GM23338 (cell line): ENCODE measurements around the gene BMS1. TPM values are rescaled to one million over a fixed set of nuclear protein-coding genes. Genes with fewer than 3 reads are reported as not detected.
"Not testable (repeated sequence)": the region's sequence is repeated elsewhere in the genome, so short reads cannot be mapped to it uniquely, and the experiment has no call there.

ENCODE experiments used
- ATAC-seq: fragments of 200-7000 bp; cut with Tn5 transposase; 3 replicates; pipeline ENCODE4 v1.9.1; 2020
- DNase-seq: peaks from one replicate; pipeline ENCODE4 v3.0.0-alpha.2; 2015; ENCODE audit warnings: low spot score
- H2AFZ ChIP-seq: fragments of 200-600 bp; sonication (generic); 2 replicates; pipeline ENCODE4 v1.8.0; 2016; ENCODE audit warnings: antibody characterized with exemption, mild to moderate bottlenecking, moderate library complexity
- H3F3A ChIP-seq: fragments of 200-600 bp; sonication (generic); replicated peaks from 2 replicates; pipeline ENCODE4 v1.8.0; 2017; ENCODE audit warnings: antibody characterized with exemption, mixed run types, low read depth
- H3K27ac ChIP-seq: fragments of 200-600 bp; sonication (generic); 2 replicates; pipeline ENCODE4 v1.6.1; 2016; ENCODE audit warnings: low read depth
- H3K27me3 ChIP-seq: fragments of 200-600 bp; sonication (generic); 2 replicates; pipeline ENCODE4 v1.8.0; 2016; ENCODE audit warnings: mild to moderate bottlenecking, mixed run types, moderate library complexity; ENCODE audit not compliant: insufficient read depth
- H3K36me3 ChIP-seq: fragments of 200-600 bp; sonication (generic); 2 replicates; pipeline ENCODE4 v1.8.0; 2016; ENCODE audit warnings: mild to moderate bottlenecking; ENCODE audit not compliant: insufficient read depth
- H3K4me1 ChIP-seq: fragments of 200-600 bp; sonication (generic); 2 replicates; pipeline ENCODE4 v1.8.0; 2016; ENCODE audit warnings: mild to moderate bottlenecking, moderate library complexity; ENCODE audit not compliant: insufficient read depth
- H3K4me2 ChIP-seq: fragments of 200-600 bp; sonication (generic); 2 replicates; pipeline ENCODE4 v1.7.1; 2017; ENCODE audit warnings: mixed run types
- H3K4me3 ChIP-seq: fragments of 200-600 bp; sonication (generic); 2 replicates; pipeline ENCODE4 v1.6.1; 2016; ENCODE audit warnings: mixed run types
- H3K79me2 ChIP-seq: fragments of 200-600 bp; sonication (generic); replicated peaks from 2 replicates; pipeline ENCODE4 v1.8.0; 2017; ENCODE audit warnings: mild to moderate bottlenecking; ENCODE audit not compliant: insufficient read depth
- H3K9me2 ChIP-seq: fragments of 200-600 bp; sonication (generic); 2 replicates; pipeline ENCODE4 v1.8.0; 2017; ENCODE audit not compliant: insufficient read depth
- H4K20me1 ChIP-seq: fragments of 200-600 bp; sonication (generic); replicated peaks from 2 replicates; pipeline ENCODE4 v1.8.0; 2017; ENCODE audit warnings: mild to moderate bottlenecking; ENCODE audit not compliant: insufficient read depth
- H3K27ac Mint-ChIP-seq: 2 replicates; pipeline ENCODE4 v1.8.0; 2020; ENCODE audit warnings: inconsistent platforms, mild to moderate bottlenecking, moderate library complexity, mixed read lengths
- H3K27me3 Mint-ChIP-seq: 3 replicates; pipeline ENCODE4 v1.8.0; 2022; ENCODE audit warnings: low read depth, mild to moderate bottlenecking, moderate library complexity, mixed read lengths, inconsistent platforms; ENCODE audit not compliant: insufficient read depth, poor library complexity
- H3K36me3 Mint-ChIP-seq: 3 replicates; pipeline ENCODE4 v1.8.0; 2021; ENCODE audit warnings: low read depth, mild to moderate bottlenecking, inconsistent platforms, moderate library complexity, mixed read lengths
- H3K4me1 Mint-ChIP-seq: 3 replicates; pipeline ENCODE4 v1.8.0; 2020; ENCODE audit warnings: mild to moderate bottlenecking, inconsistent platforms, mixed read lengths
- H3K4me3 Mint-ChIP-seq: 3 replicates; pipeline ENCODE4 v1.8.0; 2021; ENCODE audit warnings: moderate library complexity, mild to moderate bottlenecking, inconsistent platforms, mixed read lengths
- H3K9me3 Mint-ChIP-seq: 3 replicates; pipeline ENCODE4 v1.8.0; 2020; ENCODE audit warnings: moderate library complexity, mild to moderate bottlenecking, inconsistent platforms, mixed read lengths
- ETS1 ChIP-seq: IDR thresholded peaks from 2 replicates; pipeline ENCODE4 v1.6.1; 2016; ENCODE audit warnings: antibody characterized with exemption
- EZH2phosphoT487 ChIP-seq: fragments of 200-600 bp; sonication (generic); IDR thresholded peaks from one replicate; pipeline ENCODE4 v1.8.1; 2018; ENCODE audit warnings: antibody characterized with exemption; ENCODE audit not compliant: unreplicated experiment
- JUNB ChIP-seq: IDR thresholded peaks from one replicate; pipeline ENCODE4 v1.6.1; 2016; ENCODE audit warnings: antibody characterized with exemption; ENCODE audit not compliant: unreplicated experiment
- NANOG ChIP-seq: IDR thresholded peaks from 2 replicates; pipeline ENCODE4 v1.6.1; 2016; ENCODE audit warnings: antibody characterized with exemption, borderline replicate concordance
- ZNF462 ChIP-seq: fragments of 250-450 bp; sonication (Bioruptor Pico); IDR thresholded peaks from 2 replicates; pipeline ENCODE4 v1.5.0; 2020; ENCODE audit warnings: mild to moderate bottlenecking, moderate library complexity
- polyA plus RNA-seq: library from polyadenylated mRNA; unstranded; fragments of >200 nt; fragmentation: Nextera tagmentation; extraction: Ambion mirVana; gene quantifications from 2 replicates; pipeline ENCODE4 v1.2.1, GENCODE V29; 2016
- total RNA-seq: library from RNA; depleted of rRNA; stranded (reverse); fragments of >200 nt; shearing (Covaris generic); gene quantifications from 2 replicates; pipeline ENCODE4 v1.2.3, GENCODE V29; 2014

The BMS1 gene
- total and polyA plus RNA-seq, 2 experiments from 2014 or later = 26.4 to 37.7 TPM

GRCh38 chr10:42813989-42814687, 31.5 kb downstream of the BMS1 start:
- H3K4me2 ChIP-seq, H4K20me1 ChIP-seq, H3F3A ChIP-seq, H3K27ac ChIP-seq, ATAC-seq, H3K36me3 ChIP-seq, H3K4me3 Mint-ChIP-seq, H3K9me2 ChIP-seq, DNase-seq, H3K4me3 ChIP-seq, H2AFZ ChIP-seq, H3K27me3 Mint-ChIP-seq, H3K27me3 ChIP-seq: not testable (repeated sequence)
- peaks cover 37% of the 10 kb centered on the region for H3K4me1 ChIP-seq
- peaks cover 82% of the 10 kb centered on the region for H3K36me3 Mint-ChIP-seq
- H3K27ac Mint-ChIP-seq = 0 out of 2 replicates have a peak overlapping the region, but pooled peaks have one; percentile 44
- H3K4me1 Mint-ChIP-seq = peaks cover 61% of the 10 kb centered on the region
- peaks cover 63% of the 10 kb centered on the region for H3K79me2 ChIP-seq
- peaks cover 18% of the 10 kb centered on the region for H3K9me3 Mint-ChIP-seq

GRCh38 chr10:42816334-42816733, 33.7 kb downstream of the BMS1 start:
- H3K36me3 ChIP-seq = peaks cover 13% of the 10 kb centered on the region
- H3K9me2 ChIP-seq, H3F3A ChIP-seq, H4K20me1 ChIP-seq, H2AFZ ChIP-seq, ATAC-seq, H3K27me3 ChIP-seq, H3K27me3 Mint-ChIP-seq: not testable (repeated sequence)
- H3K79me2 ChIP-seq = peaks cover 45% of the 10 kb centered on the region
- Mint-ChIP-seq H3K4me1 (peaks cover 64% of the 10 kb centered on the region), H3K27ac (peak overlapping the region; percentile 93), H3K36me3 (peaks cover 83% of the 10 kb centered on the region), H3K9me3 (peaks cover 18% of the 10 kb centered on the region), H3K4me3 (peak overlapping the region; percentile 65)
- H3K27ac ChIP-seq = peak overlapping the region; percentile 87
- peak overlapping the region; percentile 28 for H3K4me2 ChIP-seq
- peak overlapping the region; percentile 12; the same call in 1 of the 2 replicates for H3K4me3 ChIP-seq
- peak; percentile 48 for DNase-seq
- H3K4me1 ChIP-seq = peaks cover 31% of the 10 kb centered on the region

- Mint-ChIP-seq H3K27me3 (peaks cover 7% of the 10 kb centered on the region), H3K27ac (peak overlapping the region; percentile 96), H3K4me1 (peaks cover 63% of the 10 kb centered on the region), H3K4me3 (peak overlapping the region; percentile 65), H3K9me3 (peaks cover 18% of the 10 kb centered on the region), H3K36me3 (peaks cover 81% of the 10 kb centered on the region)
- ATAC-seq (no peak), DNase-seq (peak; percentile 75)
- peak overlapping the region; percentile 12; the same call in 1 of the 2 replicates for H3K4me3 ChIP-seq
- H3K9me2 ChIP-seq = no peaks in the 10 kb centered on the region
- H3K4me2 ChIP-seq = peak overlapping the region; percentile 28
- no peak overlapping the region for H2AFZ ChIP-seq
- peak overlapping the region; percentile 87 for H3K27ac ChIP-seq
- H3F3A ChIP-seq = peaks cover 5% of the 10 kb centered on the region
- peaks cover 40% of the 10 kb centered on the region for H3K79me2 ChIP-seq
- H3K36me3 ChIP-seq = peaks cover 15% of the 10 kb centered on the region
- H3K27me3 ChIP-seq = no peaks in the 10 kb centered on the region
- H4K20me1 ChIP-seq = no peaks in the 10 kb centered on the region
- H3K4me1 ChIP-seq = peaks cover 27% of the 10 kb centered on the region
- TF ChIP-seq ZNF462 (CRISPR knock-in tag) (0 out of 2 replicates have a peak, but pooled peaks have one; percentile 19), JUNB (no peak), EZH2phosphoT487 (no peak), ETS1 (peak; percentile 70), NANOG (peak; percentile 95)
Observed at GRCh38 chr10:42816912-42817311, 34.3 kb downstream of the BMS1 start.
